Bronchial epithelial cell (primary cell): ENCODE measurements around the gene IFNGR1. TPM values are rescaled to one million over a fixed set of nuclear protein-coding genes. Genes with fewer than 3 reads are reported as not detected.

Experiments
- DNase-seq: peaks from one replicate; pipeline ENCODE4 v3.0.0-alpha.2; 2010; ENCODE audit warnings: low read depth
- FAIRE-seq: peaks from 2 replicates; lab custom pipeline; 2011; peaks lifted over from hg19 to GRCh38; lab: Jason Lieb, UNC
- H3K27me3 ChIP-seq: 2 replicates; pipeline ENCODE4 v1.5.1; 2011; ENCODE audit warnings: low read length; ENCODE audit not compliant: control insufficient read depth, insufficient read depth
- H3K36me3 ChIP-seq: 2 replicates; pipeline ENCODE4 v1.5.1; 2011; ENCODE audit warnings: low read length; ENCODE audit not compliant: control insufficient read depth, insufficient read depth
- H3K4me3 ChIP-seq: 2 replicates; pipeline ENCODE4 v1.5.1; 2011; ENCODE audit warnings: mild to moderate bottlenecking, low read depth, low read length, control low read depth
- total RNA-seq: library from RNA; depleted of rRNA; stranded (reverse); fragments of >200 nt; gene quantifications from 2 replicates; pipeline ENCODE4 v1.2.1, GENCODE V29; 2014
- TF ChIP-seq, protein P1 (sequence below): IDR thresholded peaks from 2 replicates; pipeline ENCODE4 v1.5.1; 2011; ENCODE audit warnings: mild to moderate bottlenecking, moderate library complexity, low read length, control low read depth, inconsistent platforms; ENCODE audit not compliant: insufficient read depth, severe bottlenecking

The IFNGR1 gene
- total RNA-seq, 1 donor from 2014 or later = 83.5 TPM

DNA sequence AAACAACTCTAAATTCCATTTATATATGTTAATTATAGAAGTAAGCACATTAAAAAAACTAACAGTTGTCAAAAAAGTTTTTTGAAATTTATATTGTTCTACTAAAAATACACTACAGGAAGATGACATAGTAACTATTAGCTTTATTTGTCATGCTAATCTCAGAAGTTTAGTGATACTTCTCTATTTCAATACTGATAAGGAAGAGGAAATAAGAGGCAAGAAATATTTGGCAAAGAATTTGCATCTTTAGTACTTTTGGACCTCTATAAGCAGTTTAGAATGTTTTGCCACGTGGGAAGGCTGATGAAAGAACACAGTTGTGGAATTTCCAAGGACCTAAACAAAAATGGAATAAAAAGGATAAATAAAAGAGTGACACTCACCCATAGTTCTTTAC is 12.6 kb downstream of the IFNGR1 start:
- no peak for FAIRE-seq
- peaks cover 7% of the 10 kb centered on the region for H3K36me3 ChIP-seq
- no peak overlapping the region for H3K4me3 ChIP-seq
- TF ChIP-seq, protein P1, sequence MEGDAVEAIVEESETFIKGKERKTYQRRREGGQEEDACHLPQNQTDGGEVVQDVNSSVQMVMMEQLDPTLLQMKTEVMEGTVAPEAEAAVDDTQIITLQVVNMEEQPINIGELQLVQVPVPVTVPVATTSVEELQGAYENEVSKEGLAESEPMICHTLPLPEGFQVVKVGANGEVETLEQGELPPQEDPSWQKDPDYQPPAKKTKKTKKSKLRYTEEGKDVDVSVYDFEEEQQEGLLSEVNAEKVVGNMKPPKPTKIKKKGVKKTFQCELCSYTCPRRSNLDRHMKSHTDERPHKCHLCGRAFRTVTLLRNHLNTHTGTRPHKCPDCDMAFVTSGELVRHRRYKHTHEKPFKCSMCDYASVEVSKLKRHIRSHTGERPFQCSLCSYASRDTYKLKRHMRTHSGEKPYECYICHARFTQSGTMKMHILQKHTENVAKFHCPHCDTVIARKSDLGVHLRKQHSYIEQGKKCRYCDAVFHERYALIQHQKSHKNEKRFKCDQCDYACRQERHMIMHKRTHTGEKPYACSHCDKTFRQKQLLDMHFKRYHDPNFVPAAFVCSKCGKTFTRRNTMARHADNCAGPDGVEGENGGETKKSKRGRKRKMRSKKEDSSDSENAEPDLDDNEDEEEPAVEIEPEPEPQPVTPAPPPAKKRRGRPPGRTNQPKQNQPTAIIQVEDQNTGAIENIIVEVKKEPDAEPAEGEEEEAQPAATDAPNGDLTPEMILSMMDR = no peak
- DNase-seq = no peak
- H3K27me3 ChIP-seq = no peaks in the 10 kb centered on the region

DNA sequence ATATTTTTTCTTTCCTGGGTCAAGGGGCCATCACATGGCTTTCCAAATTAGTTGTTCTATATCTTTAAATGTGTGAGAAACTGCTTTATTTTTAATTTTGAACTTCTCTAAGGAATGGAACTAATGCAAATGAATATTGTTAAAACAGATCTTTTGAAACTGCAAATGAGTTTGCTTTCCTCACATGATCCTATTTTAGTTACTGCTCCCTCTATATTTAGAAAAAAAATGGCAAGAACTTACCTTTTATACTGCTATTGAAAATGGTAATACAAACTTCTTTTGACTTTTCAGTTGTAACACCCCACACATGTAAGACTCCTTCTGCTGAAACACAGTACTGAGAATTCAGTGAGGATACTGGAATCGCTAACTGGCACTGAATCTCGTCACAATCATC is 15.9 kb downstream of the IFNGR1 start:
- TF ChIP-seq, protein P1 = no peak
- no peaks in the 10 kb centered on the region for H3K27me3 ChIP-seq
- DNase-seq (no peak), FAIRE-seq (no peak)
- H3K4me3 ChIP-seq = no peak overlapping the region
- peaks cover 7% of the 10 kb centered on the region for H3K36me3 ChIP-seq

DNA sequence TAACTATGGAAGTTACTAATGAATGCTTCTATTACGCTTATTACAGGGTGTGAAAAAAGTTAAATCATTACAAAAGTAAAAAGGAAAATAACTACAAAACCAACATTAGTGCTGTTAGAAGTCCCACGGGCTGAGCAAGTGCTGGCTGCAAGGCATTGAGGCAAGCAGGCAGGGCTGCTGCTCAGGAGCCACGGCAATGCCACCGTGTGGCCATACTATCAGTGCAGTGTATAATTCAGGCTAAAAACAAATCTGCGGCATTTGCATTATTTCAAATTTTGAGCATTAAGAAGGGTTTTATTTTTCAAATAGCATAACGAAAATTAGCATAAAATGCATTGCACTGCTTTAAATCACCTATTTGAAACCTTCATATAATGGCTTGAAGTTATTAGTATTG is 17.1 kb downstream of the IFNGR1 start:
- TF ChIP-seq, protein P1 = no peak
- FAIRE-seq = no peak
- H3K36me3 ChIP-seq = peaks cover 7% of the 10 kb centered on the region

GRCh38 chr6:137201006-137201405 is 18.2 kb downstream of the IFNGR1 start:
- DNase-seq (no peak), FAIRE-seq (no peak)
- TF ChIP-seq, protein P1 = no peak
- Histone ChIP-seq H3K36me3 (peaks cover 6% of the 10 kb centered on the region), H3K27me3 (no peaks in the 10 kb centered on the region), H3K4me3 (no peak overlapping the region)

More for the DNA sequence above, 17.1 kb downstream of the IFNGR1 start:
- H3K27me3 ChIP-seq = no peaks in the 10 kb centered on the region
- no peak overlapping the region for H3K4me3 ChIP-seq
- DNase-seq = no peak

DNA sequence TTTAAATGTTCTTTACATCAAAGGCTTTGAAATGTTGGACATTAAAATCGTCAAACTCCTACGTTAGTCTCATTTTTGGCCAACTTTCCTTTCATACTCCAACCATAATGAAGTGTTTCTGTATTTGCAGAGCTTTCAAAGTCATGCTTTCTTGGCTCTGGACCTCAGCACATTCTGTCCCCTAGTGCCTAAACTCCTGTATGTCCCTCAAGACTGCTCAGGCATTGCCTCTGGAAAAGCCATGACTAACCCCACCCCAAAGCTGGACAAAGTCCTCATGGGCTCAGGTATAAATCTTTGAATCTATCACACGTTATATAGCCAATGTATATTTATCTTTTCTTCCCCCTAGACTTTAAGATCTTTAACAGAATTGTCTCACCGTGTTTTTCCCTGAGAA is 18.9 kb downstream of the IFNGR1 start:
- FAIRE-seq = no peak
- H3K4me3 ChIP-seq = no peak overlapping the region
- DNase-seq = no peak
- H3K27me3 ChIP-seq = no peaks in the 10 kb centered on the region
- TF ChIP-seq, protein P1 = no peak
- H3K36me3 ChIP-seq = peaks cover 4% of the 10 kb centered on the region
